HUES6 (cell line): ENCODE data around the gene USP4.
"Not testable (repeated sequence)": the region's sequence is repeated elsewhere in the genome, so short reads cannot be mapped to it uniquely, and the experiment has no call there.

Experiments used
- H3K27ac ChIP-seq: 2 replicates; pipeline ENCODE4 v1.7.0; 2013; ENCODE audit warnings: low read depth, mild to moderate bottlenecking, low read length, inconsistent platforms
- H3K27me3 ChIP-seq: 2 replicates; pipeline ENCODE4 v1.6.1; 2013; ENCODE audit warnings: low read length; ENCODE audit not compliant: control insufficient read depth, insufficient read depth
- H3K36me3 ChIP-seq: 2 replicates; pipeline ENCODE4 v1.6.1; 2013; ENCODE audit warnings: low read length; ENCODE audit not compliant: control insufficient read depth, insufficient read depth
- H3K4me1 ChIP-seq: 2 replicates; pipeline ENCODE4 v1.6.1; 2013; ENCODE audit warnings: low read length; ENCODE audit not compliant: control insufficient read depth, insufficient read depth
- H3K4me3 ChIP-seq: 2 replicates; pipeline ENCODE4 v1.5.1; 2013; ENCODE audit warnings: low read depth, low read length
- H3K9ac ChIP-seq: one replicate; pipeline ENCODE4 v1.6.1; 2013; ENCODE audit warnings: mild to moderate bottlenecking, low read length
- H3K9me3 ChIP-seq: 2 replicates; pipeline ENCODE4 v1.6.1; 2013; ENCODE audit warnings: low read depth, low read length; ENCODE audit not compliant: control insufficient read depth, insufficient read depth

The USP4 gene

GRCh38 chr3:49351521-49352011, 11.7 kb upstream of the USP4 start:
- Histone ChIP-seq H3K9ac (no peak overlapping the region), H3K27ac (no peak overlapping the region), H3K9me3 (no peaks in the 10 kb centered on the region), H3K4me3 (no peak overlapping the region), H3K36me3 (peaks cover 11% of the 10 kb centered on the region), H3K4me1 (peaks cover 4% of the 10 kb centered on the region; the same call in 1 of the 2 replicates), H3K27me3 (no peaks in the 10 kb centered on the region)

DNA sequence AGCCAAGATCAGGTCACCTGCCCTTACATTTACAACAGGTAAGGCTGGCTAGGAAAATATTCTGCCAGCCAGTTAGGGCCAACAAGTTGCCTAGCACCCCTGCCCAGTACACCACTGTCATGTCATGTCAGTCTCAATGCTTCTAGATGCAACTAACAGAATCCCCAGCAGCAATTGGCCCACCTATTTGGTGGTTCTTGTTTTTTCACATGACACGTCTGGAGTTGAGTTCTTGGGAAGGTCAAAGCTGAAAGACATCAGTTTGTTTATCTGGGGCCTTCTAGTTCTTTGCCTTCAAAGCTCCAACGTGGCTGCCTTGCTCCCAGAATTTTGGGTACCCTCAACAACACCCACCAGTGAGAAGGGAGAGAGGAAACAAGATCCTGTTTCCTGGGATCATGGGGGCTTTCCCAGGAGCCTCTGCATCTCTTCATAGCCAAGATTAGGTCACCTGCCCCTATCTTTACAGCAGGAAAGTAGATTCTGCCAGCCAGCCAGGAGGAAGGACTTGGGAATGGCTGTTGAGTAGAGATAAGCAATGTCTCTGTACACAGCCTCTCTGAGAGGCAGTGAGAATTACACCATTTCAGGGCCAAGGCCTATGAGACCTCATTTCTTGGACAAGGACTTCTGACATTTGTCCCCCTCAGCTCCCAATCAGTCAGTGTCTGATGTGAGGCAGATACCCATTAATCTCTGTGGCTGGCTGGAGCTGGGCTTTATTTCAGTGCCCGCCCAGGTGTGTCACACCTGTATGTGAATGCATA, 9.7 kb upstream of the USP4 start:
- no peaks in the 10 kb centered on the region for H3K27me3 ChIP-seq
- no peak overlapping the region for H3K4me3 ChIP-seq
- H3K9ac ChIP-seq: no peak overlapping the region
- peaks cover 4% of the 10 kb centered on the region; the same call in 1 of the 2 replicates for H3K4me1 ChIP-seq
- no peak overlapping the region for H3K27ac ChIP-seq
- no peaks in the 10 kb centered on the region for H3K36me3 ChIP-seq
- H3K9me3 ChIP-seq: no peaks in the 10 kb centered on the region

GRCh38 chr3:49348361-49348760, 8.5 kb upstream of the USP4 start:
- H3K9ac ChIP-seq, H3K36me3 ChIP-seq, H3K27ac ChIP-seq, H3K4me1 ChIP-seq, H3K9me3 ChIP-seq, H3K4me3 ChIP-seq, H3K27me3 ChIP-seq: not testable (repeated sequence)

DNA sequence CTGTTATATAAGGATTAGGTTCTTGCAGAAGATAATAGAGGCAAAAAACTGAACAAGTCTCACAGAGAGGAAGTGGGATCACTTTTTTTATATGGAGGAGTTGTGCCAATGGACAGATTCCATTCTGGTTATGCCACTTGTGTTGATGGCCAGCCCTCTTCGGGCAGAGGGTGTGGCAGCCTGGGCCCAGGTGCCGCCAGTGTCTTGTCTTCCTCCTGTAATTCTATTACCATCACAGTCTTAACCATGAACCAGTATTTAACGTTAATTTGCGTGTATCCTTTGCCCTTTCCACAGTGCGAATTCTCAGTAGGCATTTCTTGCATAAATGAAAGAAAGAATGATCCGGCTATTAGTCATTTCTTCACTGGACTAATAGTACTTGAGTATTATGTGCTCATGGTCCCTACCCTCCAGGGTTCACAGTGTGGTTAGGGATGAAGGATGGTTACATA, 7.0 kb upstream of the USP4 start:
- peaks cover 3% of the 10 kb centered on the region; the same call in 1 of the 2 replicates for H3K4me1 ChIP-seq

GRCh38 chr3:49343163-49343562, 3.3 kb upstream of the USP4 start:
- H3K27ac ChIP-seq: no peak overlapping the region
- no peaks in the 10 kb centered on the region for H3K9me3 ChIP-seq
- H3K9ac ChIP-seq: no peak overlapping the region

More for the DNA sequence above, 7.0 kb upstream of the USP4 start:
- Histone ChIP-seq H3K27me3 (no peaks in the 10 kb centered on the region), H3K36me3 (no peaks in the 10 kb centered on the region), H3K4me3 (no peak overlapping the region), H3K9me3 (no peaks in the 10 kb centered on the region), H3K27ac (no peak overlapping the region), H3K9ac (no peak overlapping the region)

GRCh38 chr3:49341996-49342395, 2.1 kb upstream of the USP4 start:
- H3K4me1 ChIP-seq: peaks cover 14% of the 10 kb centered on the region
- H3K36me3 ChIP-seq: no peaks in the 10 kb centered on the region
- H3K9ac ChIP-seq: no peak overlapping the region
- H3K27me3 ChIP-seq: no peaks in the 10 kb centered on the region
- no peak overlapping the region for H3K4me3 ChIP-seq
- H3K27ac ChIP-seq: no peak overlapping the region
- no peaks in the 10 kb centered on the region for H3K9me3 ChIP-seq

More at GRCh38 chr3:49343163-49343562, 3.3 kb upstream of the USP4 start:
- no peaks in the 10 kb centered on the region for H3K27me3 ChIP-seq
- no peak overlapping the region for H3K4me3 ChIP-seq
- H3K4me1 ChIP-seq: peaks cover 14% of the 10 kb centered on the region
- H3K36me3 ChIP-seq: no peaks in the 10 kb centered on the region

- H3K27me3 ChIP-seq: no peaks in the 10 kb centered on the region
- peaks cover 13% of the 10 kb centered on the region for H3K36me3 ChIP-seq
- no peaks in the 10 kb centered on the region for H3K9me3 ChIP-seq
- peak overlapping the region; percentile 91 for H3K9ac ChIP-seq
- peak overlapping the region; percentile 63; the same call in 1 of the 2 replicates for H3K27ac ChIP-seq
- H3K4me1 ChIP-seq: peaks cover 14% of the 10 kb centered on the region
- peak overlapping the region; percentile 67 for H3K4me3 ChIP-seq
Observed at GRCh38 chr3:49339581-49339940, 292 bp downstream of the USP4 start.

DNA sequence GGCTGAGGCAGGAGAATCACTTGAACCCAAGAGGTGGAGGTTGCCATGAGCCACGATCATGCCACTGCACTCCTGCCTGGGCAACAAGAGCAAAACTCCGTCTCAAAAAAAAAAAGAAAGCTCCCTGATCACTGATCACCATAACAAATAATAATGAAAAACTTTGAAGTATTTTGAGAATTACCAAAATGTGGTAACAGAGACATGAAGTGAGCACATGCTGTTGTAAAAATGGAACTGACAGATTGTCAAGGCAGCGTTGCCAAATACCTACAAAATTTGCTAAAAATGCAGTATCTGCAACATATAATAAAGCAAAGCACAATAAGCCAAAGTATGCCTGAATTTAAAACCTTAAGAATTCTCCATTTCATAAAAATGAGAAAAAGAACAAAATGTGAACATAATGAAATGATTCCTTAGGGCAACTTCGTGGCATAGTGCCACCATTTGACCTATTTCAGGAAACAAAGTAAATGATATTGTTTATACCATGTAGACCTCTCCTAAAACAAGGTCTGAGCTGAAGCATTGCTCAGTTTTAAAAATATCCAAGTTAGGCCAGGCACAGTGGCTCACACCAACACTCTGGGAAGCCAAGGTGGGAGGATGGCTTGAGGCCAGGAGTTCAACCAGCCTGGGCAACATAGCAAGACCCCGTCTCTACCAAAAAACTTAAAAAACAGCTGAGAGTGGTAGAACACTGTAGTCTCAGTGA, 5.8 kb downstream of the USP4 start:
- Histone ChIP-seq H3K36me3 (peaks cover 44% of the 10 kb centered on the region), H3K27ac (no peak overlapping the region), H3K4me3 (no peak overlapping the region), H3K9me3 (no peaks in the 10 kb centered on the region), H3K27me3 (no peaks in the 10 kb centered on the region), H3K9ac (no peak overlapping the region), H3K4me1 (peaks cover 1% of the 10 kb centered on the region; the same call in 1 of the 2 replicates)

- Histone ChIP-seq H3K9me3 (no peaks in the 10 kb centered on the region), H3K27ac (no peak overlapping the region), H3K36me3 (peaks cover 44% of the 10 kb centered on the region), H3K9ac (no peak overlapping the region), H3K4me1 (no peaks in the 10 kb centered on the region), H3K4me3 (no peak overlapping the region), H3K27me3 (no peaks in the 10 kb centered on the region)
Observed at GRCh38 chr3:49333091-49333490, 6.8 kb downstream of the USP4 start.

DNA sequence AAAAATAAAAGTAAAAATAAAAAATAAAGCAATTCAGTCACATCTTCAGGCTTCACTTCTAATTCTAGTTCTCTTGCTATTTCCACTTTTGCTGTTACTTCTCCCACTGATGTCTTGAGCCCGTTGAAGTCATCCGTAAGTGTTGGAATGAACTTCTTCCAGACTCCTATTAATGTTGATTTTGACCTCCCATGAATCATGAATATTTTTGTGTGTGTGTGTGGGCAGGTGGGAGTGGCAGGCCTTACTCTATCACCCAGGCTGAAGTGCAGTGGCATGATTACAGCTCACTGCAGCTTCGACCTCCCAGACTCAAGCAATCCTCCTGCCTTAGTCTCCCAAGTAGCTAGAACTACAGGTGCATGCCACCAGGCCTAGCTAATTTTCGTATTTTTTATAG, 10.7 kb downstream of the USP4 start:
- Histone ChIP-seq H3K27ac (no peak overlapping the region), H3K4me3 (no peak overlapping the region), H3K36me3 (peaks cover 57% of the 10 kb centered on the region)

GRCh38 chr3:49328350-49328749, 11.5 kb downstream of the USP4 start:
- not testable (repeated sequence) for H3K9me3 ChIP-seq, H3K9ac ChIP-seq, H3K27me3 ChIP-seq, H3K27ac ChIP-seq, H3K4me3 ChIP-seq, H3K4me1 ChIP-seq
- peaks cover 59% of the 10 kb centered on the region for H3K36me3 ChIP-seq

More for the DNA sequence above, 10.7 kb downstream of the USP4 start:
- Histone ChIP-seq H3K9ac (no peak overlapping the region), H3K27me3 (no peaks in the 10 kb centered on the region), H3K9me3 (no peaks in the 10 kb centered on the region), H3K4me1 (no peaks in the 10 kb centered on the region)
